ENCODE results near the gene CPM.

- TF ChIP-seq CTCF (IDR thresholded peaks at IDR 0.05 in 2 of 3, conservative IDR thresholded peaks at IDR 0.05 in 1 of 3; ENCODE audit: control insufficient read depth in 2 of 3, extremely low read depth in 1 of 3, insufficient read depth in 1 of 3, low read depth in 3 of 3, low read length in 3 of 3) (no peak), E4F1 (IDR thresholded peaks at IDR 0.05; ENCODE audit: borderline replicate concordance, partially characterized antibody) (no peak), EZH2 (IDR thresholded peaks at IDR 0.05; ENCODE audit: borderline replicate concordance, control insufficient read depth, low read depth, low read length) (no peak), CHD1 (IDR thresholded peaks at IDR 0.05; ENCODE audit: low read depth, low read length) (no peak), SIN3A (IDR thresholded peaks at IDR 0.05; ENCODE audit: low read depth, low read length) (no peak), RAD51 (IDR thresholded peaks at IDR 0.05) (no peak), LARP7 (IDR thresholded peaks at IDR 0.05) (no peak), TARDBP (IDR thresholded peaks at IDR 0.05; ENCODE audit: borderline replicate concordance) (no peak), POLR2AphosphoS5 (IDR thresholded peaks at IDR 0.05; ENCODE audit: low read length) (no peak; the same call in 1 of the 2 replicates)
Measured at GRCh38 chr12:68841717-68842116, 91.3 kb downstream of the CPM start.

Measured in GM12878 (cell line).